ENCODE data around the gene ALG1. TPM values are rescaled to one million over a fixed set of nuclear protein-coding genes. Genes with fewer than 3 reads are reported as not detected.

Gene ALG1
- total RNA-seq, 4 donors from 2014 or later: 15.9 to 25.5 (median 22.9) TPM

DNA sequence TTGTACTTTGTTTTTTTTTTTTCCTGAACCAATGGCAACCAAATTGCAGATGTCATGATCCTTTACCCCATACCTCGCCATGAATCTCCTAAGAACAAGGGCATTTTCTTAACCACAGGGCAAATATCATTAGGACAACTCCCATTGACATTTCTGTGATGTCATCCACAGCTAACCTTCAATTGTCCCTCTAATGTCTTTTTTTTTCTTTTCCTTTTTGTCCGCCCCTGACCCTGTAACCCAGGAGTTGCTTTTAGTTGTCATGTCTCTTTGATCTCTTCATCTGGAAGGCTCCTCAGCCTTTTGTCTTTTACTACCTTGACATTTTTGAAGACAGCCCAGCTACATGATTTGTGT lies 37.5 kb upstream of the ALG1 start:
- no peak for TF ChIP-seq POLR2A (IDR thresholded peaks at IDR 0.05)
- TF ChIP-seq, protein P1, sequence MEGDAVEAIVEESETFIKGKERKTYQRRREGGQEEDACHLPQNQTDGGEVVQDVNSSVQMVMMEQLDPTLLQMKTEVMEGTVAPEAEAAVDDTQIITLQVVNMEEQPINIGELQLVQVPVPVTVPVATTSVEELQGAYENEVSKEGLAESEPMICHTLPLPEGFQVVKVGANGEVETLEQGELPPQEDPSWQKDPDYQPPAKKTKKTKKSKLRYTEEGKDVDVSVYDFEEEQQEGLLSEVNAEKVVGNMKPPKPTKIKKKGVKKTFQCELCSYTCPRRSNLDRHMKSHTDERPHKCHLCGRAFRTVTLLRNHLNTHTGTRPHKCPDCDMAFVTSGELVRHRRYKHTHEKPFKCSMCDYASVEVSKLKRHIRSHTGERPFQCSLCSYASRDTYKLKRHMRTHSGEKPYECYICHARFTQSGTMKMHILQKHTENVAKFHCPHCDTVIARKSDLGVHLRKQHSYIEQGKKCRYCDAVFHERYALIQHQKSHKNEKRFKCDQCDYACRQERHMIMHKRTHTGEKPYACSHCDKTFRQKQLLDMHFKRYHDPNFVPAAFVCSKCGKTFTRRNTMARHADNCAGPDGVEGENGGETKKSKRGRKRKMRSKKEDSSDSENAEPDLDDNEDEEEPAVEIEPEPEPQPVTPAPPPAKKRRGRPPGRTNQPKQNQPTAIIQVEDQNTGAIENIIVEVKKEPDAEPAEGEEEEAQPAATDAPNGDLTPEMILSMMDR (IDR thresholded peaks at IDR 0.05): no peak
- no peak for TF ChIP-seq EP300 (IDR thresholded peaks at IDR 0.05)
- Histone ChIP-seq H3K27ac (peak overlapping the region in 3 of 4 donors; percentile 71 to 81 (median 77)), H3K36me3 (peaks cover 0 to 24% (median 0%) of the 10 kb centered on the region in 3 donors), H3K4me3 (peak overlapping the region; percentile 66 to 97 (median 84)), H3K27me3 (no peaks in the 10 kb centered on the region), H3K9me3 (no peaks in the 10 kb centered on the region), H3K4me1 (peaks cover 0 to 21% (median 13%) of the 10 kb centered on the region in 4 donors)
- WGBS, 2 donors: 8 to 12% methylated on average over 2 of the region's 2 CpGs
- no peak for DNase-seq (ENCODE audit: low spot score in 2 of 2)

DNA sequence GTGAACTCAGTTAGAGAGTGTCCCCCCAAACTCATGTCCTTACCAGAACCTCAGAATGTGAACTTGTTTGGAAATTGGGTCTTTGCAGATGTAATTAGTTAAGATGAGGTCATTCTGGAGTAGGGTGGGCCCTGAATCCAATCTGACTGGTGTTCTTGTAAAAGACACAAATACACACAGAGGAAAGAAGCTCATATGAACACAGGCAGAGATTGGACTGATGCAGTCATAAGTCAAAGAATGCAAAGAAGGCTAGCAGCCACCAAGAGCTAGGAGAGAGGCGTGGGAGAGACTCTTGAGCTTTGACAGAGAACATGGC lies 35.8 kb upstream of the ALG1 start:
- WGBS, 2 donors: 68 to 72% methylated on average over 1 of the region's 1 CpG
- DNase-seq (ENCODE audit: low spot score in 2 of 2): no peak
- H3K4me3 ChIP-seq: no peak overlapping the region

DNA sequence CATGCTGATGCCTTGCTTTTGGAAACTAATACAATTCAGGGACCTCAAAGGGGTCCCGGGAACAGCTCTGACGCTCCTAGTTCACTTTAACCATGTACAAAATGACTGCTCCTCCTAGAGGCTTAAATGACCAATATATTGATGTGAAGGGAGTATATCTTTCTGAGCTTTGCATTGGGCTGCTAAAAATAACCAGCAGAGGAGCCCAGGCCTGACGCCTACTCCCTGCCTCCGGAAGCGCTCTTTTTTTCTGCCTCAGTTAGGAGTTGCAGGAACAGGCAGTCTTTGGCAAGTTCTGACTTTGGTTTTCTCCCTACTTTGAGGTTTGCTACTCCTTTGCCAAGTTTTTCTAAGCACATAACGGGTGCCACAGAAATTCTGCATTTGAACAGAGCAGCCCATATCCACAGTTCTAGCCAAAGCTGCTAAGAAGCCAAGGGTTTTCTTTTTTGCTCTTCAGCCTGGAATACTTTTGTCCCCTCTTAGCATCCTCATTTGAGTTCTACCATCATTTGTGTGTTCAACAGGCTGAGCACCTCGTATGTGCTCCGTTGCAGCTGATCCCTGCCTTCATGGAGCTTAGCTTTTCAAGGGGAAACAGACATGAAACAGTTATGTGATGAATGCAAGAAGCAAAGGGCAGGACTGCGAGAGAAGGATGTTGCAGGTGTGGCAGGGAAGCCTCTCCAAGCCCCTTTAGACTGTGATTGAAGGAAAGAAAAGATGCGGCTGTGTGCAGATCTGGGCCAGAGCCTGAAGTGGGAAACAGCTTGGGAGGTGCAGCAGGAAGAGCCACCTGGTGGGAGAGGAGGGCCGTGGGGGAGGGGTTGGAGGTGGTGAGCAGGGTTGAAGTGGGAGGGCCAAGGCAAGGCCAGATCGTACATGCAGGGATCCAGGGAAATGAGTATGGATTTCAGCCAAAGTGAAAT lies 35.2 kb upstream of the ALG1 start:
- WGBS, 2 donors: 43 to 44% methylated on average over 12 of the region's 12 CpGs
- H3K4me1 ChIP-seq: peaks cover 0 to 21% (median 13%) of the 10 kb centered on the region in 4 donors
- no peaks in the 10 kb centered on the region for H3K27me3 ChIP-seq
- peaks cover 0 to 3% (median 0%) of the 10 kb centered on the region in 3 donors for H3K36me3 ChIP-seq
- no peak for DNase-seq (ENCODE audit: low spot score in 2 of 2)
- H3K27ac ChIP-seq: no peak overlapping the region
- H3K9me3 ChIP-seq: no peaks in the 10 kb centered on the region
- TF ChIP-seq EP300 (IDR thresholded peaks at IDR 0.05) (no peak), POLR2A (IDR thresholded peaks at IDR 0.05) (no peak)
- TF ChIP-seq, protein P1 (IDR thresholded peaks at IDR 0.05): no peak
- H3K4me3 ChIP-seq: no peak overlapping the region

More for the DNA sequence above, 35.8 kb upstream of the ALG1 start:
- no peak overlapping the region for H3K27ac ChIP-seq
- H3K9me3 ChIP-seq: no peaks in the 10 kb centered on the region
- peaks cover 0 to 21% (median 13%) of the 10 kb centered on the region in 4 donors for H3K4me1 ChIP-seq
- no peaks in the 10 kb centered on the region for H3K27me3 ChIP-seq
- TF ChIP-seq EP300 (IDR thresholded peaks at IDR 0.05): no peak
- H3K36me3 ChIP-seq: peaks cover 0 to 9% (median 0%) of the 10 kb centered on the region in 3 donors

DNA sequence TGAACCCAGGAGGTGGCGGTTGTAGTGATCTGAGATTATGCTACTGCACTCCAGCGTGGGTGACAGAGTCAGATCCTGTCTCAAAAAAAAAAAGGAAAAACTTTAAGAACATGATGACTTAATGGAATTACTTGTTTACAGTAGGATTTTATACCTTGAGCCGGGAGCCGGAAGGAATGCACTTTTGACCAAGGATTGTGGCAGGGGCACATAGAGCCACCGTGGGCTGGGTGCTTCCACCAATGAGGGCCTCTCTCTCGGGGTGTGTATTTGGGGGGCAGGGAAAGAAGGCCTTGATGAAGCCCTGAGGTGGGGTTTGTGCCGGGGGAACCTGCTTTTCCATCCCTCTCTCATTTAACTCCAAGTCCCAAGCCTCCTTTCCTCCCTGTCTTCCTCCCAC lies 31.2 kb upstream of the ALG1 start:
- H3K9me3 ChIP-seq: no peaks in the 10 kb centered on the region
- no peak overlapping the region for H3K4me3 ChIP-seq
- no peak for DNase-seq (ENCODE audit: low spot score in 2 of 2)
- TF ChIP-seq, protein P1 (IDR thresholded peaks at IDR 0.05): no peak
- TF ChIP-seq EP300 (IDR thresholded peaks at IDR 0.05): no peak
- TF ChIP-seq POLR2A (IDR thresholded peaks at IDR 0.05): no peak
- no peak overlapping the region for H3K27ac ChIP-seq
- no peaks in the 10 kb centered on the region for H3K27me3 ChIP-seq
- WGBS, 2 donors: 68 to 71% methylated on average over 7 of the region's 7 CpGs
- H3K4me1 ChIP-seq: no peaks in the 10 kb centered on the region
- peaks cover 0 to 29% (median 0%) of the 10 kb centered on the region in 3 donors for H3K36me3 ChIP-seq

DNA sequence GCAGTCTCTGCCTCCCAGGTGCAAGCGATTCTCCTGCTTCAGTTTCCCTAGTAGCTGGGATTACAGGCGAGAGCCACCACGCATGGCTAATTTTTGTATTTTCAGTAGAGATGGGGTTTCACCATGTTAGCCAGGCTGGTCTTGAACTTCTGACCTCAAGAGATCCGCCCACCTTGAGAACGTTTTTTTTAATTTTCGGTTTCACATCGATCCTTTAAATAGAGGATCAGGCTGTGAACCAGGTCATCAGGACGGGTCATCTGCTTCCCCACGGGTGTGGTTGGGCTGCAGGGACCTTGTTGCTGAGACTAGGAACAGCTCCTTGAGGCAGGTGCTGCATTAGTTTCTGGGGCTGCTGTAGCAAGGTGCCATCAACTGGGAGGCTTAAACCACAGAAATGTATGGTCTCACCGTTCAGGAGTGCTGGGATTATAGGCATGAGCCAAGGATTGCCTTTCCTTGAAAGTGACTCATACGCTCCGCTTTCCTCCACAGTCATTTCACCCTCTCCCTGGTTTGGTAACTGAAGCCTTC lies 30.0 kb upstream of the ALG1 start:
- peaks cover 0 to 33% (median 0%) of the 10 kb centered on the region in 3 donors for H3K36me3 ChIP-seq
- TF ChIP-seq, protein P1 (IDR thresholded peaks at IDR 0.05): no peak
- TF ChIP-seq POLR2A (IDR thresholded peaks at IDR 0.05) (no peak), EP300 (IDR thresholded peaks at IDR 0.05) (no peak)
- no peak overlapping the region for H3K27ac ChIP-seq
- H3K4me1 ChIP-seq: no peaks in the 10 kb centered on the region
- WGBS, 2 donors: 76 to 84% methylated on average over 11 to 12 of the region's 12 CpGs
- H3K27me3 ChIP-seq: no peaks in the 10 kb centered on the region
- H3K4me3 ChIP-seq: no peak overlapping the region
- no peaks in the 10 kb centered on the region for H3K9me3 ChIP-seq
- DNase-seq (ENCODE audit: low spot score in 2 of 2): no peak
